HTR-8/SVneo (cell line): ENCODE results near the gene CST3.
"Not testable (repeated sequence)": the region's sequence is repeated elsewhere in the genome, so short reads cannot be mapped to it uniquely, and the experiment has no call there.

Source experiments
- DNase-seq: peaks from one replicate; pipeline ENCODE4 v3.0.0; 2011; ENCODE audit warnings: low spot score, mixed read lengths; ENCODE audit not compliant: insufficient read length
- FAIRE-seq: peaks from 2 replicates; lab custom pipeline; 2011; peaks lifted over from hg19 to GRCh38; lab: Jason Lieb, UNC

The CST3 gene

DNA sequence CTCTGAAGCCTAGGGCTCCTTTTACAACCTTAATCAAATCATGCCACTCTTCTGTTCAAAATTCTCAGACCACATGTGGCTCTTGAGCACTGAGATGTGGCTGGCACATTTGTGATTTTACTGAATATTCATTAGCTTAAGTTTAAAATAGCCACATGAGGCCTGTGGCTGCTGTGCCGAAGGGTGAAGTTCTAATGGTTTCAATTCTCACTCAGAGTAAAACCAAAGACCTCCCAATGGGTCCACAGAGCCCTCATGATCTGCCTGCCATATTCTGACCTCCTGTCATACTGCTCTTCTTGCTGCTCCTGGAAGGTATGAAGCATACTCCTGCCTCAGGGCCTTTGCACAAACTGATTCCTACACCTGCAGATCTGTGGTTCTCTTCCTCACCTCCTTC, 7.8 kb upstream of the CST3 start:
- DNase-seq (no peak), FAIRE-seq (no peak)

DNA sequence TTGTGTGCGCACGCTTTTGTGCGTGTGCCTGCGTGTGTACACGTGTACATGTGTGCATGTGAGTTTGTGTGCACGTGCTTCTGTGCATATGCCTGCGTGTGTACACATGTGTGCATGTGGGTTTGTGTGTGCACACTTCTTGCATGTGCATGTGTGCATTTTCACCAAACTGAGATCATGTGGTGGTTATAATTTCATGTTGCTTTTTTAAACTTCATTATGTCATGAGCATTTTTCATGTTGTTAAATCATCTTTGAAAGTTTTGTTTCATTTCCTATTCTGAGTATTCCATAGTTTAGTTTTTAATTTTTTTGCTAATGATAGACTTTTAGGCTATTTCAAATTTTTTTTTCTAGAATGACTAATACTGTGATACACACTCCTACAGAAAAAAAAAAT, 6.4 kb upstream of the CST3 start:
- DNase-seq (no peak), FAIRE-seq (no peak)

DNA sequence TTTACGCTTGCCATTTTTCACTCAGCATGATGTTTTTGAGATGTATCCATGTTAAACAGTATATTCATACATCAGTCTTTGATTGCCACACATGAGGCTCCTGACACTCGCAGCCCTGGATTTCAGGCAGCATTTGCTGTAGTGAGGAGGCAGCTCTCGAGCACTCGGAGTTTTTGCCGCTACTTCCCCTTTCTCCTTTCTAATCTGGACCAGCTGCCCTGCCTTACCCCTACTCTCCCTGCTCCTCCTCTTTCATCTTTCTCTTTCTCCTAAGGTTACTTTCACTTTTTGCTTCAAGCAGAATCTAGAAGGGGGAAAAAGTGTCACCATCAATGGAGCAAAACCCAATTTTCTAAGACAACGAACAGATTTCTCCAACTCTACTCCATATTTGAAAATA, 5.9 kb upstream of the CST3 start:
- FAIRE-seq (no peak), DNase-seq (no peak)

DNA sequence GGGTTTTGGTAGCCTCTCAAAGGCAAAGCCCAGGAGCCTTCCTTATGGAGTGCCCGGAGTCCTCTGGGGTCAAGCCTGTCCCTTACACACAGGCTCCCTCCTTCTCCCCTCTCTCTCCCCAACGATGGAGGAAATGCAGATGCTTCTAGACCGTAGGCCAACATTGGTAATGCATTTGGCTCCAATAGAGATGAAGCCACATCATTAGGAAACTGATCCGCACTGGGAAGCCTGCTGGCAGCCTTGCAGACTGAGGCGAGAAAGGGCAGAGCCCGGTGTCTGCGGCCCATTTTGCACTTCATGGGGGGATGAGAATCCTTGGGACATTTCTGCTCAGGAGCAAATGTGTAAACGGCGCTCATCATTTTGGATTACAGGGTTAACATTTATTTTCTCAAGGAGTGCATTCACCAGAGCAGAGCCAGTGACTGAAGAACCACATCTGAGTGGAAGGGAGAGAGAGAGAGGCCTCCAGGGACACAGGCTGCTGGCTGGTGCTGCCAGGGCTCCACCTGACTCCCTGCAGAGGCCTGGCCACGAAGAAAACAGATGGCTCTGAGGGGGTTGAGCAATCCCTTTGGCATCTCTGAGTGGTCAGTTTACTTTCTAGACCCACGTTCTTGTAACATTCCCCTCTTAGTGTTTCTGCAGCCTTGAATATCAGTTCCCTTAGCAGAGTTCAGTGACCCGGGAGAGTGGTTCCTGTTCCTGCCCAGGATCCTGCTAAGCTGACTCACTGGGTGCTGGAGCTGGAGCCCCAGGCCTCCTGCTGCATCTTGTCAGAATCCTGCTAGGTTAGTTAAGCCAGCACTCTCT, 4.4 kb upstream of the CST3 start:
- FAIRE-seq, result no peak
- peak; percentile 45 for DNase-seq

DNA sequence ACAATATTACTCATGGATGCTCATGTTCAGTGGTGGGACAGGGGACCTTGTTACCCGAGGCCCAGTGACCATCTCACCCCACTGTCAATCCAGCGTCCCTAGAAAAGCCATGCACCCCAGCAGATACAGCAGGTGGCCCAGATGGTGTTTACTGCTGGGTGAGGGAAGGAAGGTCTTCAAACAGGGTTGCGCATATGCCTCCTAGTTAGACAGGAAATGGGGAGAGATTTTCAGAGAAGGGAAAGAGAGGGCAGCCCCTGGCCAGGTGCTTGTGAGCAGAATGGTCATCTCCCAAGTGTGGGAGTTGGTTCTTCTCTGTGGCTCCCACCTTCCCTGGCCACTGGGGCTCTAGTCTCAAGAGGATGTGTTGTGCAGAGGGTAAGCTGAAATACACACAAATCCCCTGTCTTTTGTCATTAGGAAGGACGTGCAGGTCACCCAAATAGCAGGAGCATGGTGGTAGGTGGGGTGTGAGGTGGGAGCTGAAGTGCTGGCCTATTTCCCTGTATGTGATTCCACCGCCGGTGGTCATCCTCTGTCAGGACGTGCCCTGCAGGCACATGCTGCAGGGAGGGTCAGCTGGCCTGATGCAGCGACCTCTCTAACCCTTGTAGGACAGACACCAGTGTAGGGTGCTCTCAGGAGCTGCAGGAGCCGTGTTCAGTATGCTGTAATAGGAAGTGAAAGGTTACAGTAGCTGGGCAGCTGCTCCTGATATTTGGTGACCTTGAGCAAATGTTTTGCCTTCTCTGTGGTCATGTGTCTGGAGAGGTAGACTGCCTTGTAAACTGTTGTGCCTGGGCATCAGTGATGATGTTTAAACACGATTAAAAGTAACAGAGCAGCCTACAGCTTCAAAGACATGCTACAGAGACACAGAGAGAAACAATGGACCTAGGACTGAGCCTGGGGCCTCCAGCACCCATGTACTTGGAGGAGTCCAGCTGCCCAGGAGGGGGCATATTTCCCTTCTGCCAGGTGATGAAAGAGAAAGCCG, 3.2 kb upstream of the CST3 start:
- FAIRE-seq (no peak), DNase-seq (no peak)

DNA sequence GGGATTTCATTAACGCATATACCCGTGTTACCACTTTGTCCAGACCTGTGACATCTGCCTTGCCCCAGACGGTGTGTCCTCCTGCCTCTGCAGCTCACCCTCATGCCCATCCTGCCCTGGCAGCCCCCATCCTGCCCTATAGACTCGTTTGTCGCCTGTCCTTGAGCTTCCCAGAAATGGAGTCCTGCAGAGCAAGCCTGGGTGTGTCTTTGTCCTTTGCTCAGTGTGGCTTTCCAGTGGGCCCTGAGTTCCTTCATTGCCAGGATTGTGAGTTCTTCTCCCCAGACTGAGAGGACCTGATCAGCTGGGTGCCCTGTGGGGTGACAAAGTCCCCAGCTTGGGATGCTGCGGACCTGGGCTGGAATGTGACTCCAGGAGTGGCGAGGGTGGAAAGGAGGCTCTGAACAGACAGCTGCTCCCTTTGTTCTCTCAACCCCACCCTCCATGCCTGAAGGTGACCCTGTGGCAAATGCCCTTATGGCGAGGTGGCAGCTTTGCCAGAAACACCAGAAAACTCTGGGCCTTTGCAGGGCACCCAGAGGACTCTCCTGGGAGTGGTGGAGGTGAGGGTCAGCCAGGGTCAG, 2.4 kb upstream of the CST3 start:
- FAIRE-seq (no peak), DNase-seq (no peak)

DNA sequence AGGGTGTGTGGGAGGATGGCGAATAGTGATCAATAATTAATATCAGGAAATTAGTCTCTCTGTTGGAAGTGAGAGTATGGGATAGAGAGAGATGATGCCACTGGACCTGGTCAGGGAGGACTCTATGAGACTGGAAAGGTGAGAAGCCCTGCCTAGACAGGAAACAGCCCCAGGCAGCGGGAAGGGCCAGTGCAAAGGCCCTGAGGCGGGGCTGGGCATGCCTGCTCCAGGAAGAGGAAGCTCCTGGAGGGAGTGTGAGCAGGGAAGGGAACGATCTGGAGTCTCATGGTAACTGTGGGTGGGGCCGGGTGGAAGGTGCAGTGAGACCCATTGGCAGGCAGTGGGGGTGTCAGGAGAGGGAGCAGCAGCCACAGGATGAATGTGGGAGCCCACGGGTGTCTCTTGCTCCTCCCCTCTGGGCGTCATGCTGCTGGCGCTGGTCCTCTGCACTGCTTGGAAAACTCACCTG, 1.8 kb upstream of the CST3 start:
- FAIRE-seq, result no peak
- no peak for DNase-seq

DNA sequence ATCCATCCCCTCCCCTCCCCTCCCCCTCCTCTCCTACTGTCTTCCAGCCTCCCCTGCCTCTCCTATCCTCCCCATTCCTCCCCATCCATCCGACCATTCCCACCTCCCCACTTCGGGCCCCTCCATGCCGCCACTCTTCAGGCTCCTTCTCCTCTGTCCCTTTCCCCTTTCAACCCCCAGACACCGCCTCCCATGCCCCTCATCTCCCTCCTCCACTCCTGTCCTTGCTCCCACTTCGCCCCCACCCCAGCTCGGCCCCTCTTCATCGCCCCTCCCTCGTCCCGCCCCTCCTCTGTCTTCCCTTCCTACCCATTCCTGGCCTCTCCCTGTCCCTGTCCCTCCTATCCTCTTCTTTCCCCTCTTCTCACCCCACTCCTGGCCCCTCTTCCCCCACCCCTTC, 554 bp upstream of the CST3 start:
- no peak for FAIRE-seq
- DNase-seq, result no peak

DNA sequence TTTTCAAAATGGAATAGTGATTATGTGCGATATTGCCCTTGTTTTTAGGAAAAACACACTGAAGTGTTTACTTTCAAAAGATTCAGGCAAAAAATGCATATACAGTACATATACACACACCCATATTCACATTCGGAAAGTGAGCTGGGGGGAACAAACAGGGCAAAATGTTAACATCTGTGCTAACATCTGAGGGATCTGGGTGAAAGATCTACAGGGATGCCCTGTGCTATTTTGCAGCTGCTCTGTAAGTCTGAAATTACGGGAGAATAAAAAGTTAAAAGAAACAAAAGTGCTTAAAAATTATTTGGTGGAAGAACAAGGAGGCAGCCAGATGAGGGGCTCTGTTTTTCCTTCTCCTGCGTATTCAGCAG, 860 bp downstream of the CST3 start:
- FAIRE-seq (no peak), DNase-seq (no peak)

DNA sequence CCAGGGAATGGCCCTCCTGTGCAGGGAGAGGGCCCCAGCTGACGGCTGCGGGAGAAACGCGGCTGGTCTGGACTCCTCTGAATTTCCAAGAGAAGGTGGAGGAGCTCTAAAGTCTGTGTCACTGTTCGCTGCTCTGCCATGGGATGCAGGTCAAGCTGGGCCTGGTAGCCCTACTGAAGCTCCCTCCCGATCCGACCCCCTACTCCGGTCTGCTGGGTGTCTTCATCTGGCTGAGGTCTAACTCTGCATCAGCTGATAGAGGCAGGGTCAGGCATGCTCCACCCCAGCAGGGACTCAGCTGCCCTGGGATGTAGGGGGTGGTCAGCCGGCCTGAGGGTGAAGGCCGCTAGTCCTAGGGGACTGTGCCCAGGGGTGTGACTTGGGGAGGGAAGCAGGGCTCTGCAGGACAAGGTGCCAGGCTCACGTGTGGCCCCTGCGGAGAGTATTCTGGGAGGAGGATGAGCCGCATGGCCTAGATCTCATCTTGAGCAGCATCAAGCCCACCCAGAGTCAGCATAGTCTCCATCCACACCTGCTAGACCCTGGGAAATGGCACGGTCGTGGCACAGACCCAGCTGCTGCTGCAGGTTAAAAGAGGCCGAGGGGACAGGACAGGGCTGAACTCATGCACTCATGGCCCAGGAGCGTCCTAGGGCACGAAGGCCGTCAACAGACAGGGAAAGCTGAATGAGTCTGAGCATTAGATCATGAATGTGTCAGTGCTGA, 1.4 kb downstream of the CST3 start:
- DNase-seq (no peak), FAIRE-seq (no peak)

DNA sequence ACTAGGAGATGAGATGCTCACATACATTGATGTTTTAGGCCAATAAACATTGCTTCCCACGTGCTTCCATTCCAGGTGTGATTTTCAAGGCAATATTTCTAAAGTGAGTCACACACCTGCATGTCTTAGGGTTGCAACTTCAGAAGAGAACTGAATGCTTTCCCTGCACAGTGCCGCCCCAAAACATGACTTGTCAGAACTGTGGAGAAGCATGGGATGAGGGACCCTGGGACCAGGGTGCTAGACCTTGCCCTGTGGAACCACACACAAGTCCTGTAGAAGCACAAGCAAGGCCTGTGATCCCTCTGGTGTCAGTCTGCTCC, 2.0 kb downstream of the CST3 start:
- not testable (repeated sequence) for FAIRE-seq, DNase-seq

DNA sequence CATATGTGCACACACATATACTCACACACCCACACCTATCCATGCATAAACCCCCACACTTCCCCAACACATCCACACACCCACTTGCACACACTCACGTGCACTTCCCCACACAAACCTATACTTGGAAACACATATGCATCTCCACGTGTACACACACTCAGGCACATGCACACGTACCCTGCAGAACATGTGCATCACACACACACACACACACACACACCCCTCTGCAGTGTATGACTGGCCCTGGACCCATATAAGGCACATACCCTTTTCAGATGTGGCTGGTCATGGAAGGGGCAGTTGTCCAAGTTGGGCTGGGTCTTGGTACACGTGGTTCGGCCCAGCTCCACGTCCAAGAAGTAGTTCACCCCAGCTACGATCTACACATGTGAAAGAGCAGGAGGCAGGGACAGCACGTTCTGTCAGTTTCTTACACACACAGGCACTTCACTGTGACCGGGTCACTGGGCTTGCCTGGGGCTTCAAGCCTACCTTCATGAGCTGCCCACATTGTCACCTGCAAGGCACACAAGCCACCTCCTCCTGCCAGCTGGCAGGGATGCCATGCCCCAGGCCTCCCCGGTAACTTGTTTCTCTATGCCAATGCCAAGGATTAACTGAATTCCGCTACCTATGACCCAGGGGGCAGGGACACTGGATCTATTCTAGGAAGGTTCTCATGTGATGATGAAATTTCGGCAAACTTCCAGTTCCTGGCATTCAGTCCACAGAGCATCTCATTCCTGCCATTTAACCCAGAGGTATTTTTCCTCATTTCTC, 2.6 kb downstream of the CST3 start:
- FAIRE-seq (peak; percentile 44), DNase-seq (no peak)

DNA sequence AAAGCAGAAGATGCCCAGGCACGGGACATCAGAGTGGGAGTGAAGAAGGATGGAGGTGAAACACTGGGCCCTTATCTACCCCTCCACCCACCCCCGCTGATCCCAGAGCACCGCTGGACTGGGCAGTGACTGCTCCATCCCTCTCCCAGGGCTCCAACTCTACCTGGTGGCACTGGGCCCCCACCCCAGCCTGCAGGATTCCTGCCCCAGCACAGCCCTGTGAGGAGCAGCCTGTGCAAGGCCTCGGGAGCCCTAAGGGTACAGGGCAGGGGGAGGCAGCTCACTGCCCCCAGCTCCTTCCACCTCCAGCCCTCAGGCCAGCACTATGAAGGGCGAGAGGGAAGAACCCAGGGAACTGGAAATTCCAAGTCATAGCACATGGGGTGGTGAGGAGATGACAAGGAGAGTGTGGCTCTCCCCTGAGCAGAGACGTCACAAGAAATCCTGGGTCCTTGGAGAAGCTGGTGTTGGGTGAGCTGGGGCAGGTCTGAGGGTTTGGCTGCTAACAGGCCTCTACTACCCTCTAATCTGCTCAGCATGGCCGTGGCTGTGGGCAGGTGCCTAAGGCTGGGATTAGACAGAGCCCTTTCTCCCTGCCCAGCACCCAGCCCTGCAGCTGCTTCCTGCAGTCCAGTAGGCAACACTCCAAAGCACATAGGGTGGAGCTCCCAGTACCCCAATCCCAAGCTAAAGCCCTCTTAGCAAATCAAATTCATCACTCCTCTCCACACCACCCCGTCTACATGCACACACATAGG, 3.5 kb downstream of the CST3 start:
- FAIRE-seq (no peak), DNase-seq (no peak)

DNA sequence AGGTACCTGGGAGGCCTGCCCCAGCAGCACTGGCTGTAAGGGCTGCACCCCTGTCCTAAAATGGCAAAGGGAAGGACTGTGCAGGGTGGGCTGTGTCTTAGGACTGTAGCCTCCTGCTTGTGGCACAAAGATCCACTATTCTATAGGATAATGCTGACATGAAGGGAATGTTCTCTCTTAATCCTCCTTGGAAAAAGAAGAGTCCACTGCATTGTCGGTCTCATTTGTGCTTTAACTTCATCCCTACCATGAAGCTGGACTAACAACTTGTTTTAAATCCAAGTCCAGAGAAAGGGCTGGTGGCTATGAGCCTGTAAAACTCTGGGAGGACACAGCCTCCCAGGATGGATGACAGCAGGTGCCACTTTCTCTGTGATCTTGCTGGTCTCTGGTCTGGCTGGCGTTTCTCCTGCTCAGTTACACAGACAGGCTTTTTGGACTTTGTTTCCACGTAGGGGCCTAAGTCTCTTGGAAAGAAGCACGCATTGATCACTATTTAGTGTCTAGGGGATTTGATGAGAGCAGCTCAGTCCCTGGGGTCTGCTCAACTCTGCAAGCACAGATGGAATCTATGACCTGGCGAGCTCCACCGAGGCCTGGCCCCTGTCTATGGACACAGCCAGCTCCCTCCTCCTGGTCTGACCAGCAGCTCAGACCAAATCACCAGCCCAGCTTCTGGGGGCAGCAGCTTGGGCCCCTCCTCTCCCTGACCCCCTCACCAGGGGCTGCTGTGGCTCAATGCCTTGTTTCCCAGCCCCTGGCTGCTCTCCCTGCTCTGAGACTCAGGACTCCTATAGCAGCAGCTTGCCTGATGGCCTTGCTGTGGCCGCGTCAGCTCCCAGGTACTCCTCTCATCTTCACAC, 4.8 kb downstream of the CST3 start:
- no peak for FAIRE-seq
- DNase-seq, result no peak

DNA sequence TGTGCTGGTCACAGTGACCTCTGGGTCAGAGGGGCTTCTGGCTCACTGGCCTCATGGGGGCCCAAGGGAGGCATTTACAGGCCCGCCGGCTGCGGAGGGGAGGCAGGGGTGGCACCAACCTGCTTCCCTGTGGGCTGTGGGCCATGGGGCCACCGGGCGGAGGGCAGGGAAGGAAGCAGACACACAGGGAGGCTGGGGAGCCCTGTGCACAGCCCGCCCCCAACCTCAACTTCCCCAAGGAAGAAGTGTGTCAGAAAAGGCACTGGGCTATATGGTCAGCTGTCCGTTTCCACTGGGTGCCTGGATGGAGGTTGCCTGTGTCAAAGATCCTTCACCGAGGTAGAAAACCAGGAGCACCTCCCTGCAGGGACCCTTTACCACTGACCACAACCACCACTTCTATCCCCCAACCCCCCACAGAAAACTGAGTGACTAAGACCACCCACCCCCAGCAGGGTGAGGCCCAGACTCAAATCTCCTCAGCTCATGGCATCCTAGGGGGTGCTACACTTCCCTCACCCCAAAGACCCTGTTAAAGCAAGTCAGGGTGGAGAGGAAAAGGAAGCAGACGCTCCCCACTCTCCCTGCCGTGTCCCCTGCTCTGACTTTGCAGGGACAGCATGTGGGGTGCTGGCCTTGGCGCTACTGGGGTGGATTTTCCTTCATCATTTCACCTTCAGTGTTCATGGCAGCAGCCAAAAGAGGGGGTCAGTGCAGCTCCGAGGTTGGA, 5.6 kb downstream of the CST3 start:
- DNase-seq, result no peak
- FAIRE-seq, result no peak

DNA sequence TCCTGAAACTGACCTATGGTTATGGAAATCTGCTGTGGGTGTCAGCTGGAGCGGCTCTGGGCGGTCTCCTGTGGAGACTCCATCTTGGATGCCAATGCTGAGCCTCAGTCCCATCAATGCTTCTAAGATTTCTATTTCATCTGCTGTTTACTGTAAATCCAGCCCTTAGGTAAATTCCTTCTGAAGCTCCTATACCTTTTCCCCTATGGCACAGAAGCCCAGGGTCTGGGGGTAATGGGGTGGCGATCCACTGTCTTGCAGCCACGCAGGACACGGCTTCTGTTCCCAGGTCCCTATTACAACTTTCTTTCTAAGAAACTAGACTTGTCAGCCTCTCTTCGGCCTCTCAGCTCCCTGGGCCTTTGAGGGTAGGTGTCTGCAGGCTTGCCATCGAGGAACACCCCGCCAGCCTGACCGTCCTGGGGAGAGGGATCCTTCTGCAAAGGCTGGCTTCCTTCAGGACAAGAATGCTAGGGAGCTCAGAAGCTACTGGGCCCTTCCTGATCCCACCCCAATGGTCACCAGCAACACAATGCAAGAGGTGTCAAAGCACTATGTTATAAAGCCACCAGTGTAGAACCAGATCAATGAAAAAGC, 6.4 kb downstream of the CST3 start:
- no peak for FAIRE-seq

DNA sequence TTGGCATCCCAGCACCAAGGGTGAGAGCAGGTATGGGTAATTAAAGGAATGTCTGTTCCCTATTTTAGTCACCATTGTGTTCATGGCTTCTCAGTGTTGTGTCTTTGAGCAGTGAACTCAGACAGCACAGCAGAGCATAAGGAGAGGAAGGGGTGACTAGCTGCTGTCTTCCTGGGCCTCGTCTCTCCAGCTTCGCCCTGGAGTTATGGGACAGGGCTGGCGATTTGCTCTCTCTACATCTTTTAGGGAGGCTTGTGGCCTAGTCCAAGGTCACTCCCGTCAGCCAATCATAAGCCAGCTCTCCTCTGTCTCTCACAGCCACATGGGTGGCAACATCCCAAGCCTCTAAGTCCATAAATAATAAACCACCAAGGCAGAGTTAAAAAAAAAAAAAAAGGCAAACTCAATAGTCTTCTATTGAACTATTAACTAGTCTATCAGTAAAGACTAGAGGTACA, 7.3 kb downstream of the CST3 start:
- no peak for DNase-seq
- no peak for FAIRE-seq

More for the DNA sequence above, 6.4 kb downstream of the CST3 start:
- no peak for DNase-seq
